ENCODE results near the gene RPA3. TPM values are rescaled to one million over a fixed set of nuclear protein-coding genes. Genes with fewer than 3 reads are reported as not detected.

The RPA3 gene
- total and polyA plus RNA-seq, 2 of the 13 experiments (the other 11 are each of a cell fraction or from before 2014, with no cell fraction given) = 38.3 to 154 TPM

DNA sequence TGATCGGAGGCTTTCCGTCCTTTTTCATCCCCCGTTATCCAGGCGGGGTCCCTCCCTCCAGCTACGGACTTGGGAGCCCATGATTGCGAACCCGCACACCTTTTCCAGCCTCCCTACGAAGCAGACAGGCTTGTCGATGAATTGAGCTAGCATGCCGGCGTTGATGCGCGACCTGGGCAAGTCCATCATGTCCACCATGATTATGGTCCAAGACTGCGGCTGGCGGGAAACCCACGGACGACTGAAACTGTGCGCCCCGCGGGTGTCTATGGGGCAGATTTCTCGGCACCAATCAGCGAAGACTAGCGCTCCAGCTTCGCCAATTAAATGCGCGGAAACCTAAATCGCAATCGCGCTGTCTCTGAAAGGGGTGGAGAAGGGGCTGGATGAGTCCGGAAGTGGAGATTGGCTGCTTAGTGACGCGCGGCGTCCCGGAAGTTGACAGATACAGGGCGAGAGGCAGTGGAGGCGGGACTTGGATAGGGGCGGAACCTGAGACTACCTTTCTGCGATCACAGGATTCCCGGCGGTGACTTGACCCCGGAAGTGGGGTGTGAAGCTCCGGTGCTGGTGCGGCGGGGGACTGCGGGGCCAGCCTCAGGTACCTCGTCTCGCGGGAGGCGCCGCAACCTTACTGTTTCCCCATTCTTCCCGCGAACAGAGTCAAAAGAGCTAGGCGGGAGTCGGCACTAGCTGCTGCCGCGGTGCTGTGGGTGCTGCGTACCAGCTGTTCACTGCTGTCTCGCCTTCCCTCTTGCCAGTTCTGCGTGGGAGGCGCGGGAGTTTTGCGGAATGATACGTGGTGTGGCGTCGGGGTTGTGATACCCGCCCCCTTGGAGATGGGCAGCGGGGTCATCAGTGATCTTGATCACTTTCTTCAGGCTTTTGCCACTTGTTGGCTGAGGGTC is 77.9 kb downstream of the RPA3 start, which contains the start of gene UMAD1 (continued):
- TF ChIP-seq MAFK (conservative IDR thresholded peaks at IDR 0.05 in 1 of 2, IDR thresholded peaks at IDR 0.05 in 1 of 2; ENCODE audit: low read length in 2 of 2) = no peak
- no peak for TF ChIP-seq ZNF619 (CRISPR knock-in tag; IDR thresholded peaks at IDR 0.05)
- TF ChIP-seq ZNF343 (CRISPR knock-in tag; IDR thresholded peaks at IDR 0.05) = peak; percentile 51; the same call in 1 of the 2 replicates
- TF ChIP-seq, protein P1, sequence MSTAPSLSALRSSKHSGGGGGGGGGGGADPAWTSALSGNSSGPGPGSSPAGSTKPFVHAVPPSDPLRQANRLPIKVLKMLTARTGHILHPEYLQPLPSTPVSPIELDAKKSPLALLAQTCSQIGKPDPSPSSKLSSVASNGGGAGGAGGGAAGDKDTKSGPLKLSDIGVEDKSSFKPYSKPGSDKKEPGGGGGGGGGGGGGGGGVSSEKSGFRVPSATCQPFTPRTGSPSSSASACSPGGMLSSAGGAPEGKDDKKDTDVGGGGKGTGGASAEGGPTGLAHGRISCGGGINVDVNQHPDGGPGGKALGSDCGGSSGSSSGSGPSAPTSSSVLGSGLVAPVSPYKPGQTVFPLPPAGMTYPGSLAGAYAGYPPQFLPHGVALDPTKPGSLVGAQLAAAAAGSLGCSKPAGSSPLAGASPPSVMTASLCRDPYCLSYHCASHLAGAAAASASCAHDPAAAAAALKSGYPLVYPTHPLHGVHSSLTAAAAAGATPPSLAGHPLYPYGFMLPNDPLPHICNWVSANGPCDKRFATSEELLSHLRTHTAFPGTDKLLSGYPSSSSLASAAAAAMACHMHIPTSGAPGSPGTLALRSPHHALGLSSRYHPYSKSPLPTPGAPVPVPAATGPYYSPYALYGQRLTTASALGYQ (CRISPR knock-in tag; IDR thresholded peaks at IDR 0.05) = peak; percentile 74
- no peak for TF ChIP-seq TAF15 (IDR thresholded peaks at IDR 0.05; ENCODE audit: low read depth, low read length, poor library complexity, severe bottlenecking)
- no peak for TF ChIP-seq GLMP (CRISPR knock-in tag; IDR thresholded peaks at IDR 0.05; ENCODE audit: borderline replicate concordance)
- TF ChIP-seq ZNF296 (CRISPR knock-in tag; conservative IDR thresholded peaks at IDR 0.05) = no peak
- TF ChIP-seq ZNF530 (CRISPR knock-in tag; IDR thresholded peaks at IDR 0.05; ENCODE audit: low read depth) = no peak
- TF ChIP-seq SIX1 (CRISPR knock-in tag; IDR thresholded peaks at IDR 0.05; ENCODE audit: borderline replicate concordance) = no peak
- peak; percentile 8; the same call in 1 of the 2 replicates for TF ChIP-seq ZNF205 (CRISPR knock-in tag; IDR thresholded peaks at IDR 0.05)
- TF ChIP-seq, protein P2, sequence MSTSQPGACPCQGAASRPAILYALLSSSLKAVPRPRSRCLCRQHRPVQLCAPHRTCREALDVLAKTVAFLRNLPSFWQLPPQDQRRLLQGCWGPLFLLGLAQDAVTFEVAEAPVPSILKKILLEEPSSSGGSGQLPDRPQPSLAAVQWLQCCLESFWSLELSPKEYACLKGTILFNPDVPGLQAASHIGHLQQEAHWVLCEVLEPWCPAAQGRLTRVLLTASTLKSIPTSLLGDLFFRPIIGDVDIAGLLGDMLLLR (CRISPR knock-in tag; IDR thresholded peaks at IDR 0.05) = 0 out of 2 replicates have a peak, but pooled peaks have one; percentile 34
- TF ChIP-seq SNAPC2 (CRISPR knock-in tag; IDR thresholded peaks at IDR 0.05) = peak; percentile 56; the same call in 1 of the 2 replicates
- no peak for TF ChIP-seq MLXIP (CRISPR knock-in tag; IDR thresholded peaks at IDR 0.05; ENCODE audit: borderline replicate concordance)
- no peak for TF ChIP-seq ZNF839 (CRISPR knock-in tag; IDR thresholded peaks at IDR 0.05; ENCODE audit: borderline replicate concordance)
- no peak for TF ChIP-seq KDM3A (CRISPR knock-in tag; IDR thresholded peaks at IDR 0.05; ENCODE audit: low read depth)
- peak; percentile 85; the same call in 1 of the 2 replicates for TF ChIP-seq ZFP90 (CRISPR knock-in tag; IDR thresholded peaks at IDR 0.05; ENCODE audit: borderline replicate concordance)
- no peak for TF ChIP-seq ZBTB39 (CRISPR knock-in tag; IDR thresholded peaks at IDR 0.05)

Measured in HepG2 (cell line).